OCI-LY7 (cell line): ENCODE measurements around the gene SLC2A6.

Experiments used
- CTCF ChIP-seq: fragments of 200-600 bp; sonication (generic); conservative IDR thresholded peaks from 2 replicates; pipeline ENCODE4 v1.5.1; 2014; ENCODE audit warnings: mild to moderate bottlenecking, antibody characterized with exemption, low read length, moderate library complexity, mixed read lengths
- EZH2phosphoT487 ChIP-seq: fragments of 200-600 bp; sonication (generic); IDR thresholded peaks from 2 replicates; pipeline ENCODE4 v1.6.1; 2018; ENCODE audit warnings: low read depth, borderline replicate concordance, mild to moderate bottlenecking, mixed run types, antibody characterized with exemption, low read length, moderate library complexity, mixed read lengths

GRCh38 chr9:133476036-133476931 is 2.6 kb downstream of the SLC2A6 start:
- TF ChIP-seq CTCF (no peak), EZH2phosphoT487 (no peak)
